K562 (cell line): ENCODE data around the gene OTOA.
"Not testable (repeated sequence)": the region's sequence is repeated elsewhere in the genome, so short reads cannot be mapped to it uniquely, and the experiment has no call there.

Source experiments
- EZH2 ChIP-seq: IDR thresholded peaks from 2 replicates; pipeline ENCODE4 v1.6.1; 2012; ENCODE audit warnings: low read depth, mild to moderate bottlenecking, inconsistent platforms, low read length, borderline replicate concordance
- JUNB ChIP-seq: fragments of 450-650 bp; formaldehyde crosslinking; conservative IDR thresholded peaks from 2 replicates; pipeline ENCODE4 v1.4.0; 2020; ENCODE audit warnings: mild to moderate bottlenecking
- PHF21A ChIP-seq: fragments of 450-650 bp; IDR thresholded peaks from 2 replicates; pipeline ENCODE4 v1.6.1; 2017; ENCODE audit warnings: low read depth, borderline replicate concordance
- POLR2A ChIP-seq: fragments of 450-650 bp; conservative IDR thresholded peaks from 2 replicates; pipeline ENCODE4 v1.6.1; 2016
- PURB ChIP-seq: sonication (generic); formaldehyde crosslinking; IDR thresholded peaks from 2 replicates; pipeline ENCODE4 v1.9.0; 2021; ENCODE audit warnings: low read depth, mild to moderate bottlenecking, missing genetic modification reagents
- REST ChIP-seq, 2 experiments: fragments of 450-650 bp; formaldehyde crosslinking in 1 of 2; IDR thresholded peaks; 2 replicates each; pipeline versions ENCODE4 v1.4.0 to v1.6.1; 2014 to 2020; ENCODE audit warnings: mild to moderate bottlenecking in 2 of 2, borderline replicate concordance in 1 of 2, low read depth in 1 of 2
- RNF2 ChIP-seq: sonication (generic); IDR thresholded peaks from 2 replicates; pipeline ENCODE4 v1.6.1; 2016
- ZNF75A ChIP-seq: fragments of 450-650 bp; formaldehyde crosslinking; IDR thresholded peaks from 2 replicates; pipeline ENCODE4 v1.4.0; 2020; ENCODE audit warnings: mild to moderate bottlenecking

GRCh38 chr16:21770584-21770983 is 106.8 kb downstream of the OTOA start:
- not testable (repeated sequence) for TF ChIP-seq POLR2A; JUNB (CRISPR knock-in tag); REST (IDR thresholded peaks at IDR 0.05; ENCODE audit: borderline replicate concordance); REST (CRISPR knock-in tag; IDR thresholded peaks at IDR 0.05; ENCODE audit: low read depth); RNF2; PHF21A; EZH2; ZNF75A (CRISPR knock-in tag); PURB (CRISPR knock-in tag)
